Type B pancreatic cell (in vitro differentiated cells): Measurements from ENCODE around the gene FBXW12. TPM values are rescaled to one million over a fixed set of nuclear protein-coding genes. Genes with fewer than 3 reads are reported as not detected.

Source experiments
- DNase-seq: peaks from one replicate; pipeline ENCODE4 v3.0.0; 2021; ENCODE audit warnings: mixed read lengths; ENCODE audit not compliant: unreplicated experiment; ENCODE audit errors: extremely low spot score
- H3K27ac Mint-ChIP-seq: 2 replicates; pipeline ENCODE4 v1.8.0; 2021; ENCODE audit warnings: mild to moderate bottlenecking, mixed read lengths
- H3K27me3 Mint-ChIP-seq: 2 replicates; pipeline ENCODE4 v1.8.0; 2021; ENCODE audit warnings: mixed read lengths
- H3K36me3 Mint-ChIP-seq: 2 replicates; pipeline ENCODE4 v1.8.0; 2021; ENCODE audit warnings: mixed read lengths
- H3K4me1 Mint-ChIP-seq: one replicate; pipeline ENCODE4 v1.8.0; 2021; ENCODE audit warnings: mixed read lengths; ENCODE audit not compliant: unreplicated experiment
- H3K4me3 Mint-ChIP-seq: 2 replicates; pipeline ENCODE4 v1.8.0; 2021; ENCODE audit warnings: mild to moderate bottlenecking, mixed read lengths
- H3K9me3 Mint-ChIP-seq: 2 replicates; pipeline ENCODE4 v1.8.0; 2021; ENCODE audit warnings: mixed read lengths
- total RNA-seq: library from RNA; stranded (reverse); gene quantifications from 2 replicates; pipeline ENCODE4 v1.2.1, GENCODE V29; 2021; ENCODE audit warnings: low replicate concordance
- TF ChIP-seq, protein P1 (sequence below): fragments of 200-600 bp; sonication (generic); conservative IDR thresholded peaks from 2 replicates; pipeline ENCODE4 v1.5.0; 2021; ENCODE audit warnings: antibody characterized with exemption, mild to moderate bottlenecking

FBXW12 gene
- total RNA-seq, 1 donor from 2014 or later: not detected

DNA sequence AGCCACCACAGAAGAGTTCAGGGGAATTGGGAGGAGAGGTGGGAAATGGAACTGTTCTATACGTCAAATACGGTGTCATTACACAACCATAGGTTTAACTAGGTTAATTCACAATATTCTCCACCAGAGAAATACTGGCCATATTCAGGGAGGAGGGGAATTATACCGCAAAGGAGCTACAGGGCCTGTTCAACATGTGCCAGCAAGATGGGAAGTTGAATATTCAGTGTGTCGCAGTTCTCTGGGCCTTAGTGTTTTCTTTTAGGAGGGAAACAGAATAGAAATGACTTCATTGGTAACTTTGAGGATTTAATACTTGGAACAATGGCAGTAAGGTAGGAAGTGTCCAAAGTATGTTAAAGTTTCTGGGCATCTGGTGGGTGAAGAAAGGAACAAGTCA lies 18.0 kb upstream of the FBXW12 start:
- DNase-seq: no peak
- Mint-ChIP-seq H3K9me3 (peaks cover 7% of the 10 kb centered on the region), H3K27me3 (peaks cover 4% of the 10 kb centered on the region), H3K36me3 (no peaks in the 10 kb centered on the region), H3K4me1 (no peaks in the 10 kb centered on the region), H3K27ac (no peak overlapping the region), H3K4me3 (no peak overlapping the region)
- TF ChIP-seq, protein P1, sequence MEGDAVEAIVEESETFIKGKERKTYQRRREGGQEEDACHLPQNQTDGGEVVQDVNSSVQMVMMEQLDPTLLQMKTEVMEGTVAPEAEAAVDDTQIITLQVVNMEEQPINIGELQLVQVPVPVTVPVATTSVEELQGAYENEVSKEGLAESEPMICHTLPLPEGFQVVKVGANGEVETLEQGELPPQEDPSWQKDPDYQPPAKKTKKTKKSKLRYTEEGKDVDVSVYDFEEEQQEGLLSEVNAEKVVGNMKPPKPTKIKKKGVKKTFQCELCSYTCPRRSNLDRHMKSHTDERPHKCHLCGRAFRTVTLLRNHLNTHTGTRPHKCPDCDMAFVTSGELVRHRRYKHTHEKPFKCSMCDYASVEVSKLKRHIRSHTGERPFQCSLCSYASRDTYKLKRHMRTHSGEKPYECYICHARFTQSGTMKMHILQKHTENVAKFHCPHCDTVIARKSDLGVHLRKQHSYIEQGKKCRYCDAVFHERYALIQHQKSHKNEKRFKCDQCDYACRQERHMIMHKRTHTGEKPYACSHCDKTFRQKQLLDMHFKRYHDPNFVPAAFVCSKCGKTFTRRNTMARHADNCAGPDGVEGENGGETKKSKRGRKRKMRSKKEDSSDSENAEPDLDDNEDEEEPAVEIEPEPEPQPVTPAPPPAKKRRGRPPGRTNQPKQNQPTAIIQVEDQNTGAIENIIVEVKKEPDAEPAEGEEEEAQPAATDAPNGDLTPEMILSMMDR: no peak

DNA sequence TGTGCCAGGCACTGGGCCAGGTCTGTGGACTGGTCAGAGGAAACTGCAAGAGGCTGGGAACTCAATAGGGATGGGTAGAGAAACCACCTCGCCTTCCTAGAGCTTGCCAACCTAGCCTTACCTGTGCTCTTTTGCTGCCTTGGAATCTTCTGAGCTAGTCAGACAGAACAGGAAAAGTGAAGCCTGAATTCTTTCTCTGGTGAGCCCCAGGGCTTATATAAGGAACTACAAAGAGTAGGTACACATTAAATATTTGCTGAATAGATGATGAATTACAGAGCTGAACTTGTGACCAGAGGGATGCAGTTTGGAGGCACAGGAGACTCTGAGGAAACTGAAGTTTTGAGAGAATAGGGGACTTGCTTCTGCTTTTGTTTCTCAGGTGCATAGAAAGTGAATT lies 15.6 kb upstream of the FBXW12 start:
- Mint-ChIP-seq H3K4me3 (peak overlapping the region; percentile 32), H3K36me3 (no peaks in the 10 kb centered on the region), H3K4me1 (no peaks in the 10 kb centered on the region), H3K9me3 (peaks cover 7% of the 10 kb centered on the region), H3K27me3 (peaks cover 4% of the 10 kb centered on the region), H3K27ac (peak overlapping the region; percentile 30)
- TF ChIP-seq, protein P1: no peak
- no peak for DNase-seq

DNA sequence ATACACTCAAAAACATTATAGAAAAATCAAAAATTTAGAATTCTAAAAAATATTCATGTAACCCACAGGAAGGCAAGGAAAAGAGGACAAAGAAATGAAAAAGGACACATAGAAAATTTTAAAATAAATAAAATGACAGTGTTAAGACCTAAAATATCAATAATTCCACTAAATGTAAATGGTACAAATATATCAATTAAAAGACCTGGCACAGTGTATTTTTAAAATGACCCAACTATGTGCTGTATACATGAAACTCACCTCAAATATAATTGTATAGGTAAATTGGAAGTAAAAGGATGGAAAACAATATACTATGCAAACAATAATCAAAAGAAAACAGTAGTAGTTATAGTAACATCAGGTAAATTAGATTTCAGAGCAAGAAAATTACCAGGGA lies 10.1 kb upstream of the FBXW12 start:
- no peak overlapping the region for H3K27ac Mint-ChIP-seq
- H3K36me3 Mint-ChIP-seq: no peaks in the 10 kb centered on the region
- H3K4me3 Mint-ChIP-seq: no peak overlapping the region
- TF ChIP-seq, protein P1: no peak
- no peaks in the 10 kb centered on the region for H3K4me1 Mint-ChIP-seq
- H3K9me3 Mint-ChIP-seq: peaks cover 4% of the 10 kb centered on the region
- DNase-seq: no peak
- H3K27me3 Mint-ChIP-seq: no peaks in the 10 kb centered on the region

GRCh38 chr3:48364840-48365239 lies 7.2 kb upstream of the FBXW12 start:
- no peaks in the 10 kb centered on the region for H3K36me3 Mint-ChIP-seq
- H3K4me1 Mint-ChIP-seq: no peaks in the 10 kb centered on the region

DNA sequence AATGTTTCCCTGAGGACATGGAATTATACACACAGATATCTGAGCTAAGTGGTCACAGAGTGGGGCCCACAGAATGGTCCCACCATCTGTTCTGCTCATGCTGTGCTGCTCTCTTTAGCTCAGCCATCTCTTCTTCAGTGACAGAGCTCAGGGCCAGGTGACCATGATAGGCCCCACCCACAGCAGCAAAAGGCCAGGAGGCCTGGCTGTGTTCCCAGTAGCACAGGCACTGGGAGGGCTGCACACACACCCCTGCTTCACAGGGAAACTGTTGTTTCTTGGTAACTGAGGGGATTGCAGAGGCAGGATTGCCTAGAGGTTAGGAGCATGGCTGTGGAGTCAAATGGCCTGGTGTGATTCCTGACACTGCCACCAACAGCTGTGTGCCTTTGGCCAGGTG lies 4.8 kb upstream of the FBXW12 start:
- Mint-ChIP-seq H3K4me1 (no peaks in the 10 kb centered on the region), H3K9me3 (peaks cover under 1% of the 10 kb centered on the region), H3K4me3 (no peak overlapping the region), H3K36me3 (no peaks in the 10 kb centered on the region), H3K27ac (no peak overlapping the region), H3K27me3 (no peaks in the 10 kb centered on the region)
- TF ChIP-seq, protein P1: no peak
- no peak for DNase-seq

More at GRCh38 chr3:48364840-48365239, 7.2 kb upstream of the FBXW12 start:
- Mint-ChIP-seq H3K27me3 (no peaks in the 10 kb centered on the region), H3K9me3 (peaks cover 4% of the 10 kb centered on the region), H3K4me3 (no peak overlapping the region), H3K27ac (no peak overlapping the region)
- no peak for DNase-seq
- TF ChIP-seq, protein P1: no peak
